HG03025 (cell line): ENCODE data around the gene PTBP2.
A peak's percentile ranks its signal among the peaks of the same experiment; 100 is the strongest.

Source experiments
- ATAC-seq: cut with Tn5 transposase; IDR thresholded peaks from one replicate; pipeline ENCODE4 v1.9.1; 2021; ENCODE audit warnings: mild to moderate bottlenecking, moderate library complexity; ENCODE audit not compliant: unreplicated experiment, low FRiP score

The PTBP2 gene

GRCh38 chr1:96721416-96722160, at the start of gene PTBP2:
Gene PTBP2 (plus strand): TSS chr1:96721784. CDS start chr1:96721865, 81 bp downstream.
- peak; percentile 97 for ATAC-seq

DNA sequence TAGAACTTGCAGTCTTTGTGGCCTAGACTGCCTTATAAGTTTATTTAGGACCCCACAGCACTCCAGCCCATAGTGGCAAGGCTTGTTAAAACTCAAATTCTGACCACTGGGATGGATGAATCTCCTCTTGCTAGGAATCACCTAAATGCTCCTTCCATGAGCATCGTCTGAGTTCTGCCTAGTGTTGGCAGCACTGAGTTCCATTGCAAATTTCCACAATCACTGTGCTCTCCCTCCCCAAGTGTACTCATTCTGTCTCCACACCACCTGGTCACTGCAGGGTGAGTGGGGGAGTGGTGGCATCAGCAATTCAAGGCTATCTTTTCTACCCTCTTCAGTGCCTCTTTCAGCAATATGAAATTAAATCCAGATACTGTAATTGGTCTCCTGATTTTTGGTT, 46.7 kb upstream of the PTBP2 start:
- ATAC-seq = no peak

DNA sequence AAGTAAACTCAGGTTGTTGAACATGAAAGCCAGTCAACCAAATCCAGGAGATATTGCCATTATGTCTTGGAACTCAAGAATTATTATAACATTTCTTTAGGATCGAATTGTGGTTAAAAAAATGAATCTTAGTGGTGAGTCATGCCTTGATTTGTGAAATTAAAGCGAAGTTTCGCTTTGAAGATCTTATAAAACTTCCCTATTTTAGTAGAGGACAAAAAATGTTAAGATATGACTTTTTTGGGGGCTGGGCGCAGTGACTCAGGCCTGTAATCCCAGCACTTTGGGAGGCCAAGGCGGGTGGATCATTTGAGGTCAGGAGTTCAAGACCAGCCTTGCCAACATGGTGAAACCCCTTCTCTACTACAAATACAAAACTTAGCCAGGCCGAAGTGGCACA, 39.5 kb upstream of the PTBP2 start:
- ATAC-seq = no peak

DNA sequence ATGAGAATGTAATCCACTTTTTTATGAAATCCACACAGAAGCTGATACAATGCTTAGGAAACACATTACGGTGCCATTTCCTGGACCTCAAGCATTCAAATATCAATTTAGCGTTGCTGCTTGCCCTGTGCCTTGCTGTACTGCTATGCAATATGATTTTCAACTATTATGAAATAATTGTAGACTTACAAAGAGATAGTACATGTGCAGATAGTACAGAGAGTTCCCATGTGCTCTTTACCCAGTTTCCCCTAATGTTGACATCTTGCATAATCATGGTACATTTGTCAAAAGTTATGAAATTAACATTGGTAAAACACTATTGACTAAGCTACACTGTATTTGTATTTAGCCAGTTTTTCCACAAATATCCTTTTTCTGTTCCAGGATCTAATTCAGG, 37.7 kb upstream of the PTBP2 start:
- ATAC-seq = no peak

DNA sequence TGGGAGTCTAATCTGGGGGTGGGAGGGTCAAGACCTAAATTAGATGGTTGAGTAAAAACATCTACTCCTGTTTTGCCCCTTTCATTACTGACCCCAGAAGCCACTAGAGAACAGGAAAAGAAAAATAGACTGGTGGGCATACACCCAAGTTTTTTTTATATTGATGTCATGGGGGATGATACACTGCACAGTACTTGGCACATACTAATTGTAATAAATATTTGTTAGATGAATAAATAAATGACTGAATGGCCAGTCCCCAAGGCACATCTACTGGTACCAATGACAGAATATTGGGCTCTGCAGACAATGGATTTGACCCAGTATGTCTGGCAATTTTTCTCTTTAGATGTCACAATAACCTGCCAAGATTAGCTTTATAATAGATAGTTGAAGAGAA, 36.8 kb upstream of the PTBP2 start:
- ATAC-seq = no peak

- no peak for ATAC-seq
Measured at GRCh38 chr1:96688767-96689166, 32.8 kb upstream of the PTBP2 start.

DNA sequence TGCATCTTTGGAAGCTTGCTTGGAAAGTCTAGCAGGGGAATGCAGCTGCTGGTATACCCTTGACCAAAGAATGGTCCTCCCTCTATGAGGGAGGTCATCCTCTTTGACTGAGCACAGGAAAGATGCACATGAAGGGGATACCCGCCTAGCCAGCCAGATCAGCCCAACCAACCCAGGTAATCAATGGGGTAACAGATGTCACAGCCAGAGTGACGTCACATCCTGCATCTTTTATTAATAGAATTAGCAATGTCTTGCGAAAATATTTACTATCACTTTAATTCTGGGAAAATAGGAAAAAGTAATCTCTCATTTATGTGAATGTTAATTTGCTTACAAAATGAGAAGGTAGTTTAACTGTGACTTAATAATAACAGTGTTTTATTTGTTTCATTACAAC, 25.6 kb upstream of the PTBP2 start:
- no peak for ATAC-seq

GRCh38 chr1:96698342-96698983, 23.1 kb upstream of the PTBP2 start:
- ATAC-seq = no peak

GRCh38 chr1:96703186-96703585, 18.4 kb upstream of the PTBP2 start:
- no peak for ATAC-seq

GRCh38 chr1:96707023-96707422, 14.6 kb upstream of the PTBP2 start:
- ATAC-seq = no peak

- ATAC-seq = no peak
Measured at GRCh38 chr1:96708482-96708881, 13.1 kb upstream of the PTBP2 start.

- ATAC-seq = no peak
Measured at GRCh38 chr1:96710708-96711477, 10.7 kb upstream of the PTBP2 start.

DNA sequence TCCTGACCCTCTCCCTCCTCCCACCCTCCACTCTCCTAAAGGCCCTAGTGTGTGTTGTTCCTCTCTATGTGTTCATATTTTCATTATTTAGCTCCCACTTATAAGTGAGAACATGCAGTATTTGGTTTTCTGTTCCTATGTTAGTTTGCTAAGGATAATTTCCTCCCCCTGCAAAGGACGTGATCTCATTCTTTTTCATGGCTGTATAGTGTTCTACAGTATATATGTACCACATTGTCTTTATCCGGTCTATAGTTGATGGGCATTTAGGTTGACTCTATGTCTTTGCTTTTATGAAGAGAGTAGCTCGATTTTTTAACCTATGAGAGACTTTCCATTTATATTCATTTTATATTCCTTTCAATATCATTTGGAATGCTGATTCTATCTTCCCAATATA, 7.9 kb upstream of the PTBP2 start:
- ATAC-seq = no peak

DNA sequence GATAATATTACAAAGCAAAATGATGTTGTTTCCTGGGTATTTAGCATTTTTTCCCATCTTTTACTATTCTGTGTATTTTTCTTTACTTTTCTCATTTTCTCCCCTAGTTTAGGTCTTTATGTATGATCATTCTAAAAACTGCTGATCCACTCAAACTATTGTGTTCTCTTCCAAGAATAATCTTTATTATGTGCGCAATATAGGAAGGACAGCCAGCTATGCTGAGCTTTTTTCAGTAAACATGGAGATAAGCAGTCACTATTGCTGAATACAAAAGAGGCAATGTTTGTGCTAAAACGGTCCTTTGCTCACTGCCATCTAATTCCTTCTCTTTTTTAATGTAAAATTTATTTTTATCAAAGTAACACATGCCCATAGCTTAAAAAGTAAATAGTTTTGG, 6.7 kb upstream of the PTBP2 start:
- ATAC-seq = no peak

GRCh38 chr1:96715482-96715881, 6.1 kb upstream of the PTBP2 start:
- no peak for ATAC-seq

- ATAC-seq = no peak
Measured at GRCh38 chr1:96721053-96721415, 550 bp upstream of the PTBP2 start.

DNA sequence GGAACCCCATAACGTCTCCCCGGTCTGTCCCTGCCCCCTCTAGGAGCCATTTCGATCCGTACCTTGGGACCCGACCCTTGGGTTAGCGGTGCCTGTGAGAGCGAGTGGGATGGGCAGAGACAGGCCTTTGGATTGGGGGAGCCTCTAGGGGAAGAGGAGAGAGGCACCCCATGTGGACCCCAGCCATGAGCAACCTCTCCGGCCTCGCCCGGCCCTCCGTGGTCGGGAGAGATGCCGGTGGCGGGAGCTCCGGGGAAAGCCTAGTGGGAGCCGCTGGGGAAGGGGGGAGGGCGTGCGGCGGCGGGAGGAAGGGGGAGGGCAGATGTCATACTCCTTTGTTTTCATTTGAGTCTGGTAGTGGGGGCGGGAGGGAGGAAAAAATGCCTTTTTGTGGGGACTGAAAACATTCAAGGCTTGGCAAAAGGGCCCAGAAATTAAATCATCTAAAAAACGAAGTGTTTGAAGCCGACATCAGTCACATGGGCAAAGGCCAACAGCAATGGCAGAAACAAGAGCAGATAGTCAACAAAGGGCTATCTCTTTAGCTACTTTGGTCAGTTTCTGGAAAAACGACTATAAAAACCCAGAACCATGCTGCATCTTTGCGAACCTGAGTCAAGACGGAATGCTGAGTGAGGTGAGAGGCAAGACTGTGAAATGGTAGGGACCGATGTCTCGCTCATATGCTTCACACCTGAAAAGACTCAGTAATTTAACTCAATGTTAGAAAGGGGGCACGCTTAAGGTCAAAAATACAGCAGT, 758 bp downstream of the PTBP2 start:
- peak; percentile 56 for ATAC-seq

GRCh38 chr1:96722958-96723357, 1.4 kb downstream of the PTBP2 start:
- ATAC-seq = no peak

DNA sequence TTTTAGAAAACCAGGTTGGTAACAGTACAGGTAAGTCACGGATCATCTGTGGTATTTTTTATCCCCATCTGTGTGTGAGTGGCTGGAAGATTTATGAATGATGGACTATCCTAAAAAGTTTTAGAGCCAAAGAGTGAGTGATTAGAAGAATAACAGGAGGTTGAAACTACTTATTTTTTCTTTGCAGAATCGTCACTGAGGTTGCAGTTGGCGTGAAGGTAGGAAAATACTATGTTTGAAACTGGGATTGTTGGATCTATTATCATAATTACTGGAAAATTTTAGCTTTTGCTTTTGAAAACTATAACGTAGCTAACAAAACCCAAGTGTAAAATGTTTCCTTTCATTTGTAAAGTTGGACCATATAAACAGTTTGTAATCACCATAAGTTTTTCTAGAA, 1.8 kb downstream of the PTBP2 start:
- no peak for ATAC-seq

- ATAC-seq = no peak
Measured at GRCh38 chr1:96723936-96724335, 2.4 kb downstream of the PTBP2 start.

DNA sequence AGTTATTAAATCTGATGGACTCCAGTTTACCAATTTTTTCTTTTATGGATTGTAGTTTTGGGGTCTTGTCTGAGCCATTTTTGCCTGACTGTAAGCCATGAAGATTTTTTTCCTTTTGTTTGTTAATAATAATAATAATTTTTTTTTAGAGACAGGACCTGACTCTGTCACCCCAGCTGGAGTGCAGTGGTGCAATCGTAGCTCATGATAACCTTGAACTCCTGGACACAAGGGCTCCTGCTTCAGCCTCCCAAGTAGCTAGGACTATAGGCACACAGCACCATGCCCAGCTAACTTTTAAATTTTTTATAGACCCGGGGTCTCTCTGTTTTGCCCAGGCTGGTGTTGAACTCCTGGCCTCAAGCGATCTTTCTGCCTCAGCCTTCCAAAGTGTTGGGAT, 6.3 kb downstream of the PTBP2 start:
- ATAC-seq = no peak
